ENCODE results near the gene PLD6.

DNA sequence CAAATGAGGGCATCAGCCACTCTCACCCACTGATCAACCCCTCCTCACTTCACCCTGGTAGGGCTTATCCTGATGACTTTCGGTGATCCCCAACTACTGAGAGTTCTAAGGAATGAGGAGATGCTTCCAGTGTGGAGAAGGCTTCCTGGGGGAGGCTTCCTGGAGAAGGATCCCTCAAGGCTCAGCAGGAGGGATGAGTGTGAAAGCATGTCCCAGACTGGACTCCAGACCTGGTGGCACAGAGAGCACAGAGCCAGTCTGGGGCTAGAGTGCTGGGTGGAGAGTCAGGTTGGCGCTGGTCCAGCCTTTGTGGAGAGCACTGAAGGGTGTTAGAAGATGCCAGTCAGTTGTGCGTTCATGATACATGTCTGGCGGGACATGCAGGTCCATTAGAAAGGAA, 53.7 kb downstream of the PLD6 start:
- TF ChIP-seq, protein P1, sequence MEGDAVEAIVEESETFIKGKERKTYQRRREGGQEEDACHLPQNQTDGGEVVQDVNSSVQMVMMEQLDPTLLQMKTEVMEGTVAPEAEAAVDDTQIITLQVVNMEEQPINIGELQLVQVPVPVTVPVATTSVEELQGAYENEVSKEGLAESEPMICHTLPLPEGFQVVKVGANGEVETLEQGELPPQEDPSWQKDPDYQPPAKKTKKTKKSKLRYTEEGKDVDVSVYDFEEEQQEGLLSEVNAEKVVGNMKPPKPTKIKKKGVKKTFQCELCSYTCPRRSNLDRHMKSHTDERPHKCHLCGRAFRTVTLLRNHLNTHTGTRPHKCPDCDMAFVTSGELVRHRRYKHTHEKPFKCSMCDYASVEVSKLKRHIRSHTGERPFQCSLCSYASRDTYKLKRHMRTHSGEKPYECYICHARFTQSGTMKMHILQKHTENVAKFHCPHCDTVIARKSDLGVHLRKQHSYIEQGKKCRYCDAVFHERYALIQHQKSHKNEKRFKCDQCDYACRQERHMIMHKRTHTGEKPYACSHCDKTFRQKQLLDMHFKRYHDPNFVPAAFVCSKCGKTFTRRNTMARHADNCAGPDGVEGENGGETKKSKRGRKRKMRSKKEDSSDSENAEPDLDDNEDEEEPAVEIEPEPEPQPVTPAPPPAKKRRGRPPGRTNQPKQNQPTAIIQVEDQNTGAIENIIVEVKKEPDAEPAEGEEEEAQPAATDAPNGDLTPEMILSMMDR (IDR thresholded peaks at IDR 0.05 in 4 of 5, conservative IDR thresholded peaks at IDR 0.05 in 1 of 5): no peak
- no peak for TF ChIP-seq POLR2A (IDR thresholded peaks at IDR 0.05)
